HepG2 (cell line): ENCODE results near the gene DPM1. TPM values are rescaled to one million over a fixed set of nuclear protein-coding genes. Genes with fewer than 3 reads are reported as not detected.
A peak's percentile ranks its signal among the peaks of the same experiment; 100 is the strongest.

Source experiments
- ATAC-seq: fragments of 200-7000 bp; cut with Tn5 transposase; 3 replicates; pipeline ENCODE4 v1.9.1; 2020; ENCODE audit warnings: mild to moderate bottlenecking, moderate library complexity
- BruUV-seq: library from RNA; stranded (reverse); fragments of 400-500 nt; replicated peaks from 2 replicates; lab custom pipeline; 2021; lab: Mats Ljungman, UMichigan
- CTCF ChIA-PET: fragments of 300-600 bp; formaldehyde crosslinking; extraction: SDS; loops from one replicate; lab custom pipeline; 2021; ENCODE audit warnings: low total read pairs, inconsistent platforms, low intra/inter-chr PET ratio; lab: Yijun Ruan, JAX
- POLR2A ChIA-PET: fragments of 350-600 bp; sonication (Branson Sonifier 250); formaldehyde crosslinking; loops from one replicate; lab custom pipeline; 2020; ENCODE audit warnings: antibody characterized with exemption, inconsistent platforms; lab: Yijun Ruan, JAX
- DNase-seq: peaks from one replicate; pipeline ENCODE4 v3.0.0-alpha.2; 2015; ENCODE audit warnings: low spot score
- FAIRE-seq: peaks from 3 replicates; lab custom pipeline; 2011; peaks lifted over from hg19 to GRCh38; lab: Jason Lieb, UNC
- H2AFZ ChIP-seq: one replicate; pipeline ENCODE4 v1.6.1; 2011; ENCODE audit warnings: low read length, inconsistent platforms
- H3K27ac ChIP-seq: fragments of 300-600 bp; 3 replicates; pipeline ENCODE4 v1.8.0; 2011; ENCODE audit warnings: mixed run types, mild to moderate bottlenecking, mixed read lengths, low read length, inconsistent platforms; ENCODE audit not compliant: insufficient read depth; ENCODE audit errors: extremely low read length
- H3K27me3 ChIP-seq, 2 experiments: fragments of 200-600 bp in 1 of 2; 2 replicates in 1 of 2; 3 replicates in 1 of 2; pipeline versions ENCODE4 v1.6.0 to v1.8.0; 2011; ENCODE audit warnings: low read length in 2 of 2, mild to moderate bottlenecking in 2 of 2, moderate library complexity in 2 of 2, inconsistent platforms in 1 of 2; ENCODE audit not compliant: insufficient read depth in 2 of 2, control insufficient read depth in 1 of 2
- H3K36me3 ChIP-seq, 2 experiments: fragments of 200-600 bp in 1 of 2; replicated peaks in 1 of 2; 2 replicates in 1 of 2; 3 replicates in 1 of 2; pipeline versions ENCODE4 v1.5.1 to v1.8.0; 2011; ENCODE audit warnings: low read length in 2 of 2, inconsistent platforms in 1 of 2; ENCODE audit not compliant: insufficient read depth in 2 of 2, control insufficient read depth in 1 of 2
- H3K4me1 ChIP-seq: 2 replicates; pipeline ENCODE4 v1.5.1; 2012; ENCODE audit warnings: low read length, inconsistent platforms; ENCODE audit not compliant: insufficient read depth
- H3K4me2 ChIP-seq: 2 replicates; pipeline ENCODE4 v1.6.0; 2011; ENCODE audit warnings: low read depth, low read length, inconsistent platforms
- H3K4me3 ChIP-seq, 3 experiments: fragments of 200-600 bp in 1 of 3; sonication (generic), shearing (Covaris generic) in 1 of 3; replicated peaks in 1 of 3; 2 replicates each; pipeline ENCODE4 v1.5.1; 2011 to 2016; ENCODE audit warnings: low read length in 3 of 3, inconsistent platforms in 2 of 3, low read depth in 2 of 3, mild to moderate bottlenecking in 2 of 3, control low read depth in 1 of 3, mixed read lengths in 1 of 3; ENCODE audit not compliant: insufficient read depth in 1 of 3
- H3K79me2 ChIP-seq: one replicate; pipeline ENCODE4 v1.6.1; 2011; ENCODE audit warnings: low read length, inconsistent platforms; ENCODE audit not compliant: insufficient read depth
- H3K9ac ChIP-seq: 2 replicates; pipeline ENCODE4 v1.6.0; 2011; ENCODE audit warnings: mild to moderate bottlenecking, low read depth, low read length, inconsistent platforms; ENCODE audit not compliant: insufficient read depth
- H3K9me3 ChIP-seq: 2 replicates; pipeline ENCODE4 v1.5.1; 2012; ENCODE audit warnings: mild to moderate bottlenecking, low read length
- H4K20me1 ChIP-seq: 2 replicates; pipeline ENCODE4 v1.6.0; 2011; ENCODE audit warnings: inconsistent platforms, mild to moderate bottlenecking, low read length, moderate library complexity; ENCODE audit not compliant: insufficient read depth
- CEBPB ChIP-seq: IDR thresholded peaks from 2 replicates; pipeline ENCODE4 v1.6.1; 2011; ENCODE audit warnings: low read depth, low read length, improper control_type of control experiment, borderline replicate concordance
- CHD4 ChIP-seq: fragments of 200-600 bp; sonication (generic); IDR thresholded peaks from 2 replicates; pipeline ENCODE4 v1.7.0; 2017; ENCODE audit warnings: mild to moderate bottlenecking, low read length, borderline replicate concordance
- MTA1 ChIP-seq: sonication (generic); formaldehyde crosslinking; IDR thresholded peaks from 2 replicates; pipeline ENCODE4 v1.4.0; 2020; ENCODE audit warnings: missing genetic modification reagents, mild to moderate bottlenecking, borderline replicate concordance
- ZFP82 ChIP-seq: sonication (generic); formaldehyde crosslinking; IDR thresholded peaks from 2 replicates; pipeline ENCODE4 v1.5.1; 2020; ENCODE audit warnings: mild to moderate bottlenecking, missing genetic modification reagents, borderline replicate concordance
- WGBS: methylation state at CpG from one replicate; pipeline ENCODE4 v1.1.6; 2017; ENCODE audit warnings: low lambda C conversion rate; 5-methylcytosine and 5-hydroxymethylcytosine counted together
- in situ Hi-C: cut with HindIII; loops from 2 replicates; pipeline ENCODE4 v1.10.0; 2017; ENCODE audit warnings: low pct_unique_long_range_greater_than_20kb; ENCODE audit not compliant: extremely low pct_ligation_motif_present
- intact Hi-C: fragments of 100-400 bp; cut with micrococcal nuclease; formaldehyde crosslinking; loops from one replicate; pipeline ENCODE4 v1.10.0; 2022; ENCODE audit not compliant: unreplicated experiment
- polyA plus RNA-seq, 8 experiments: library from polyadenylated mRNA; depleted of rRNA in 3 of 8; stranded (reverse) in 7 of 8; unstranded in 1 of 8; fragments of >200 nt; fragmentation: Illumina TruSeq in 4 of 8; extraction: Trizol in 4 of 8; gene quantifications; 2 replicates each; pipeline versions ENCODE4 v1.2.1 to v1.2.3, GENCODE V29; 2011 to 2016; ENCODE audit warnings: low read depth in 4 of 8, missing spikeins in 1 of 8, mixed read lengths in 1 of 8; ENCODE audit not compliant: insufficient read depth in 1 of 8
- total RNA-seq, 5 experiments: library from RNA; depleted of rRNA; stranded (reverse); fragments of >200 nt; fragmentation: Illumina TruSeq; extraction: Trizol; gene quantifications; 2 replicates each; pipeline ENCODE4 v1.2.3, GENCODE V29; 2016; ENCODE audit warnings: low read depth in 1 of 5
- TF ChIP-seq, protein P1 (sequence below): sonication (generic); formaldehyde crosslinking; IDR thresholded peaks from 2 replicates; pipeline ENCODE4 v1.5.1; 2020; ENCODE audit warnings: mild to moderate bottlenecking, missing genetic modification reagents, borderline replicate concordance
- TF ChIP-seq, protein P2 (sequence below): fragments of 450-650 bp; IDR thresholded peaks from 2 replicates; pipeline ENCODE4 v1.6.1; 2016
- TF ChIP-seq, protein P3 (sequence below): sonication (generic); formaldehyde crosslinking; IDR thresholded peaks from 2 replicates; pipeline ENCODE4 v1.8.0; 2022; ENCODE audit warnings: missing genetic modification reagents, mild to moderate bottlenecking, moderate library complexity, borderline replicate concordance
- TF ChIP-seq, protein P4 (sequence below), 2 experiments: fragments of 450-650 bp in 1 of 2; sonication (generic) in 1 of 2; formaldehyde crosslinking; IDR thresholded peaks; 2 replicates each; pipeline versions ENCODE4 v1.5.0 to v1.8.0; 2020 to 2022; ENCODE audit warnings: mild to moderate bottlenecking in 1 of 2, missing genetic modification reagents in 1 of 2

DPM1 gene
- total and polyA plus RNA-seq, 2 of the 13 experiments (the other 11 are each of a cell fraction or from before 2014, with no cell fraction given), result 83.2 to 161 TPM

DNA sequence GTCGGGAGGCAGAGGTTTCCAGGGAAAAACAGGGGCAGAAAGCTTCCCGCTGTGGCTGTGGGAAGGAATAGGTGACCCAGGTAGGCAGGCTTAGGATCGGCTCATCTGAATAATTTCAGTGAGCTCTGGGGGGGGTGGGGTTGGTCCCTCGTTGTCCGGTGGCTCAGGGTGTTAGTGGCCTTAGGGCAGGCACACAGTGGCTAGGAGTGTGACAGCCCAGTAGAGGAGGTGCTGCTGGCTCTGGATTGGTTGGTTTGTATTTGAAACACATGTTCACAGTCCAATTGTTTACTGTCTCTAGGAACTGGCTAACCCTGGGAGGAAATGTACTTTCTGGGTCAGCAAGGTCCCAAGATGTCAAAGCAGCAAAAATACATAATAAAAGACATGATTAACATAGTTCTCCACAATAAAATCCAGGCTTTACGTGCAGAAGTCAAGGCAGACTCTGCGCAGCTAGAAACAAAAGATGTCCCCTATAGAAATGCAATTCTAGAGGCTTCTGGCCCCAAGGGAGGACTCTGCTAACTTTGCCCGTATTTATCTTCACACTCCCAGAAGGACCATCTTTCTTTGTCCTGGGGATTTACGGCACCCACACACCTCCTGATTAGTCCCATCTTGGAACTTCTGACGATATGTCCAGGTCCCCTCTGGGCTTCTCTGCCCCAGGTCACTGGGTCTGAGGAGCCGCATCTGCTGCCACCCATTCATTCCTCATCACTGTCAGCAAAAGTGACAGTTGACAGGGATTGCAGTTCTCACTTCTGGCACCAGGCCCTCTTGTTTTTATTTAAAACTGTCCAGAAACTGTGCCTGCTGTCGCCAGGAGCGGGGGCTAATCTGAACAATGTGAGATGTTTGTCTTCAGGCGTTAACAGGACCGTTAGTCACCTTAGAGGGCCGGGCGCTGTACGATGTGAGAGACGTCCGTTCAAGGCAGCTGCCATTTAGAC is 19.0 kb upstream of the DPM1 start (continued):
- TF ChIP-seq CHD4, result no peak
- TF ChIP-seq, protein P1, sequence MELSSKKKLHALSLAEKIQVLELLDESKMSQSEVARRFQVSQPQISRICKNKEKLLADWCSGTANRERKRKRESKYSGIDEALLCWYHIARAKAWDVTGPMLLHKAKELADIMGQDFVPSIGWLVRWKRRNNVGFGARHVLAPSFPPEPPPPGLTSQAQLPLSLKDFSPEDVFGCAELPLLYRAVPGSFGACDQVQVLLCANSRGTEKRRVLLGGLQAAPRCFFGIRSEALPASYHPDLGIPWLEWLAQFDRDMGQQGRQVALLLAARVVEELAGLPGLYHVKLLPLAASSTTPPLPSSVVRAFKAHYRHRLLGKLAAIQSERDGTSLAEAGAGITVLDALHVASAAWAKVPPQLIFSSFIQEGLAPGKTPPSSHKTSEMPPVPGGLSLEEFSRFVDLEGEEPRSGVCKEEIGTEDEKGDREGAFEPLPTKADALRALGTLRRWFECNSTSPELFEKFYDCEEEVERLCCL (CRISPR knock-in tag), result no peak
- TF ChIP-seq, all 625 proteins: peak for 5

DNA sequence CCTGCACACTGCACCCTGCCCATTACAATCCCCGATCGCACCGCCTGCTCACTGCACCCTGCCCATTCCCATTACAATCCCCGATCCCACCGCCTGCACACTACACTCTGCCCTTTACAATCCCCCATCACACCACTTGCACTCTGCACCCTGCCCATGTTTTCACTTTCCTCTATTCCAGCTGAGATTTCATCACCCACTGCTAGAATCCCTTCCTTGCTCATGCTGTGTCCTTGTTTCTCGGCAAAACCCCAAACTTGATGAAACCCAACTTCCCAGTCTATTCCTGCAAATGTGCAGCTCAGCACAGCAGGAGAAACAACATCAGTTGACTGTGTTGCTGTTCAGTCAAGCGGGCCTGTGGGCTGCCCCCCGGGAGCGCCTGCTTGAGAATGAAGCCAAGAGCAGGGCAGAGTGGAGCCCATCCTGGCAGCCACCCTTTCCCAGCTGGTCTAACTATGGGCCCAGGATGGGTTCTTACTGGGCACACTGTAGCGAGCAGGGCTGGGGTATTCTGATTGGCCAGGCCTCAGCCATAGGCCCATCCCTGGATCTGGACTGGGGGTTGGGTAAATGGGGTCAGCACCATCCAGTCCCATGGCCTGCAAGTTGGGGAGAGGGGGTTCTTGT is 17.5 kb upstream of the DPM1 start:
- peaks cover 20% of the 10 kb centered on the region for H3K4me1 ChIP-seq
- ChIA-PET CTCF (interaction anchor here (0.7 kb wide), 1 partner anchor 331 kb away, joined by 3 read pairs; no protein-coding TSS in a partner anchor), POLR2A (interaction anchor here (1.3 kb wide), 1 partner anchor 17 kb away, joined by 6 read pairs; the partner anchor contains the start of genes DPM1 and MOCS3)
- no peaks in the 10 kb centered on the region for H3K36me3 ChIP-seq
- H3K9me3 ChIP-seq, result no peaks in the 10 kb centered on the region
- no TSS peak for BruUV-seq
- H3K9ac ChIP-seq, result no peak overlapping the region
- no peak overlapping the region for H2AFZ ChIP-seq
- in situ Hi-C loops, result loop anchor here (25.0 kb wide), 2 partner anchors 611 to 1111 kb away; no protein-coding TSS in a partner anchor
- no peak overlapping the region for H3K4me3 ChIP-seq
- intact Hi-C loops, result no loop called here
- no peaks in the 10 kb centered on the region for H3K79me2 ChIP-seq
- peaks cover 12 to 77% of the 10 kb centered on the region in 2 experiments; a peak in 4 of 5 replicates for H3K27me3 ChIP-seq
- no peak for FAIRE-seq
- no peak overlapping the region for H3K27ac ChIP-seq
- H4K20me1 ChIP-seq, result no peaks in the 10 kb centered on the region
- 58% methylated on average over 10 of the region's 10 CpGs for WGBS
- peak; percentile 38 for ATAC-seq
- H3K4me2 ChIP-seq, result no peak overlapping the region; the same call in 1 of the 2 replicates
- DNase-seq, result no peak
- TF ChIP-seq, protein P2, sequence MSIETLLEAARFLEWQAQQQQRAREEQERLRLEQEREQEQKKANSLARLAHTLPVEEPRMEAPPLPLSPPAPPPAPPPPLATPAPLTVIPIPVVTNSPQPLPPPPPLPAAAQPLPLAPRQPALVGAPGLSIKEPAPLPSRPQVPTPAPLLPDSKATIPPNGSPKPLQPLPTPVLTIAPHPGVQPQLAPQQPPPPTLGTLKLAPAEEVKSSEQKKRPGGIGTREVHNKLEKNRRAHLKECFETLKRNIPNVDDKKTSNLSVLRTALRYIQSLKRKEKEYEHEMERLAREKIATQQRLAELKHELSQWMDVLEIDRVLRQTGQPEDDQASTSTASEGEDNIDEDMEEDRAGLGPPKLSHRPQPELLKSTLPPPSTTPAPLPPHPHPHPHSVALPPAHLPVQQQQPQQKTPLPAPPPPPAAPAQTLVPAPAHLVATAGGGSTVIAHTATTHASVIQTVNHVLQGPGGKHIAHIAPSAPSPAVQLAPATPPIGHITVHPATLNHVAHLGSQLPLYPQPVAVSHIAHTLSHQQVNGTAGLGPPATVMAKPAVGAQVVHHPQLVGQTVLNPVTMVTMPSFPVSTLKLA, result peak; percentile 12; the same call in 1 of the 2 replicates
- TF ChIP-seq CEBPB, result peak; percentile 58; the same call in 1 of the 2 replicates
- 0 out of 2 replicates have a peak, but pooled peaks have one; percentile 37 for TF ChIP-seq MTA1 (CRISPR knock-in tag)
- TF ChIP-seq, protein P3, sequence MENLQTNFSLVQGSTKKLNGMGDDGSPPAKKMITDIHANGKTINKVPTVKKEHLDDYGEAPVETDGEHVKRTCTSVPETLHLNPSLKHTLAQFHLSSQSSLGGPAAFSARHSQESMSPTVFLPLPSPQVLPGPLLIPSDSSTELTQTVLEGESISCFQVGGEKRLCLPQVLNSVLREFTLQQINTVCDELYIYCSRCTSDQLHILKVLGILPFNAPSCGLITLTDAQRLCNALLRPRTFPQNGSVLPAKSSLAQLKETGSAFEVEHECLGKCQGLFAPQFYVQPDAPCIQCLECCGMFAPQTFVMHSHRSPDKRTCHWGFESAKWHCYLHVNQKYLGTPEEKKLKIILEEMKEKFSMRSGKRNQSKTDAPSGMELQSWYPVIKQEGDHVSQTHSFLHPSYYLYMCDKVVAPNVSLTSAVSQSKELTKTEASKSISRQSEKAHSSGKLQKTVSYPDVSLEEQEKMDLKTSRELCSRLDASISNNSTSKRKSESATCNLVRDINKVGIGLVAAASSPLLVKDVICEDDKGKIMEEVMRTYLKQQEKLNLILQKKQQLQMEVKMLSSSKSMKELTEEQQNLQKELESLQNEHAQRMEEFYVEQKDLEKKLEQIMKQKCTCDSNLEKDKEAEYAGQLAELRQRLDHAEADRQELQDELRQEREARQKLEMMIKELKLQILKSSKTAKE (CRISPR knock-in tag), result no peak
- TF ChIP-seq, protein P4, sequence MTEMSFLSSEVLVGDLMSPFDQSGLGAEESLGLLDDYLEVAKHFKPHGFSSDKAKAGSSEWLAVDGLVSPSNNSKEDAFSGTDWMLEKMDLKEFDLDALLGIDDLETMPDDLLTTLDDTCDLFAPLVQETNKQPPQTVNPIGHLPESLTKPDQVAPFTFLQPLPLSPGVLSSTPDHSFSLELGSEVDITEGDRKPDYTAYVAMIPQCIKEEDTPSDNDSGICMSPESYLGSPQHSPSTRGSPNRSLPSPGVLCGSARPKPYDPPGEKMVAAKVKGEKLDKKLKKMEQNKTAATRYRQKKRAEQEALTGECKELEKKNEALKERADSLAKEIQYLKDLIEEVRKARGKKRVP (CRISPR knock-in tag; IDR thresholded peaks at IDR 0.05), result peak in 1 of 2 experiments; percentile 85; a peak in 2 of 4 replicates
- TF ChIP-seq ZFP82, result no peak
